HL-60 (cell line): Measurements from ENCODE around the gene ARL10.

ENCODE experiments used
- GABPA ChIP-seq: IDR thresholded peaks from 2 replicates; pipeline ENCODE4 v1.6.1; 2012; ENCODE audit warnings: low read depth
- POLR2AphosphoS5 ChIP-seq: IDR thresholded peaks from 2 replicates; pipeline ENCODE4 v1.6.1; 2012; ENCODE audit warnings: low read depth
- REST ChIP-seq: IDR thresholded peaks from 2 replicates; pipeline ENCODE4 v1.6.1; 2012; ENCODE audit warnings: low read depth; ENCODE audit not compliant: insufficient replicate concordance
- TF ChIP-seq, protein P1 (sequence below): IDR thresholded peaks from one replicate; pipeline ENCODE4 v1.5.1; 2011; ENCODE audit warnings: low read length, control low read depth, inconsistent platforms; ENCODE audit not compliant: insufficient read depth

DNA sequence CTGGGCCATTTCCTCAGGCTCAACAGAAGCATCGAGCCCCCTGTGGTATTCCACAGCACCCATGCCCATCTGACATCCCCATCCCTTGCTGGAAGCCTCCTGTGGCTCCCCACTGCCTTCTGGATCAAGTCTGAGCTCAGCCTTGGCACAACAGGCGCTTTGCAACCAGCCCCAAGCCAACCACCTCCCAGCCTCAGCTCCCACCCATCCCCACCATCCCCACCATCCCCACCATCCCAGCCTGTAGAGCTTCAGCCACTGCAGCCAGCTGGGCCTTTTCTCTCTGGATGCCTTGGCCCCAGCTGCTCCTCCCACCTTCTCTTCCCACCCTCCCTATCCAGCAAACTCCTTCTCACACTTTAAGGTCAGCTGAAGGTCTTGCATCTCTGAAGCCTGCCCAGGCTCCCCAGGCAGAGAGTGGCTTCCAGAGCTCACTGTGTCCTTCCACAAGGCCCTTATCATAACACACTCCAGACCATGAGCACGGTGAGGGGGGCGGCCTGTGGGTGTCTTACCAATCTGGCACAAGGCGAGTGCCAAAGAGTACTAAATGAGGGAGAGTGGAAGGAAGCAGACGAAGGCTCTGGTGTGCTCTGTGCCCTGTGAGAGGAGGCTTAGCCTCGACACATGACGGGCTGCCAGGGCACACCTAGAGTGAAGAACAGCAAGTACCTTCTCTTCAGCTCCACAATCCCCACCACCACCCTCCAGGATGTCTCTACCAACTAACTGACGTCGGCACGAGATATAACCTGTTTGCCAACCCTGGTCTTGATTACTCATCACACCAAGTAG is 29.8 kb downstream of the ARL10 start:
- TF ChIP-seq, protein P1, sequence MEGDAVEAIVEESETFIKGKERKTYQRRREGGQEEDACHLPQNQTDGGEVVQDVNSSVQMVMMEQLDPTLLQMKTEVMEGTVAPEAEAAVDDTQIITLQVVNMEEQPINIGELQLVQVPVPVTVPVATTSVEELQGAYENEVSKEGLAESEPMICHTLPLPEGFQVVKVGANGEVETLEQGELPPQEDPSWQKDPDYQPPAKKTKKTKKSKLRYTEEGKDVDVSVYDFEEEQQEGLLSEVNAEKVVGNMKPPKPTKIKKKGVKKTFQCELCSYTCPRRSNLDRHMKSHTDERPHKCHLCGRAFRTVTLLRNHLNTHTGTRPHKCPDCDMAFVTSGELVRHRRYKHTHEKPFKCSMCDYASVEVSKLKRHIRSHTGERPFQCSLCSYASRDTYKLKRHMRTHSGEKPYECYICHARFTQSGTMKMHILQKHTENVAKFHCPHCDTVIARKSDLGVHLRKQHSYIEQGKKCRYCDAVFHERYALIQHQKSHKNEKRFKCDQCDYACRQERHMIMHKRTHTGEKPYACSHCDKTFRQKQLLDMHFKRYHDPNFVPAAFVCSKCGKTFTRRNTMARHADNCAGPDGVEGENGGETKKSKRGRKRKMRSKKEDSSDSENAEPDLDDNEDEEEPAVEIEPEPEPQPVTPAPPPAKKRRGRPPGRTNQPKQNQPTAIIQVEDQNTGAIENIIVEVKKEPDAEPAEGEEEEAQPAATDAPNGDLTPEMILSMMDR = no peak
- no peak for TF ChIP-seq POLR2AphosphoS5
- TF ChIP-seq GABPA = no peak
- no peak for TF ChIP-seq REST
